Mesothelial cell of epicardium (in vitro differentiated cells): ENCODE data around the gene PAK4. TPM values are rescaled to one million over a fixed set of nuclear protein-coding genes. Genes with fewer than 3 reads are reported as not detected.

ENCODE experiments used
- DNase-seq, 2 experiments: peaks; one replicate each; pipeline ENCODE4 v3.0.0; 2021; ENCODE audit warnings: low spot score in 2 of 2; ENCODE audit not compliant: unreplicated experiment in 2 of 2
- H3K27ac Mint-ChIP-seq: 2 replicates; pipeline ENCODE4 v1.8.0; 2021; ENCODE audit warnings: mixed read lengths
- H3K27me3 Mint-ChIP-seq: 2 replicates; pipeline ENCODE4 v1.8.0; 2021; ENCODE audit warnings: low read depth, mixed read lengths
- H3K36me3 Mint-ChIP-seq: 2 replicates; pipeline ENCODE4 v1.8.0; 2021; ENCODE audit warnings: mixed read lengths
- H3K4me1 Mint-ChIP-seq: 2 replicates; pipeline ENCODE4 v1.8.0; 2021; ENCODE audit warnings: mixed read lengths
- H3K4me3 Mint-ChIP-seq: 2 replicates; pipeline ENCODE4 v1.8.0; 2021; ENCODE audit warnings: mild to moderate bottlenecking, moderate library complexity, mixed read lengths
- H3K9me3 Mint-ChIP-seq: 2 replicates; pipeline ENCODE4 v1.8.0; 2021; ENCODE audit warnings: mixed read lengths
- CTCF ChIP-seq: fragments of 200-600 bp; sonication (generic); IDR thresholded peaks from one replicate; pipeline ENCODE4 v1.5.0; 2021; ENCODE audit warnings: antibody characterized with exemption; ENCODE audit not compliant: unreplicated experiment
- total RNA-seq: library from RNA; stranded (reverse); gene quantifications from 3 replicates; pipeline ENCODE4 v1.2.1, GENCODE V29; 2021

Gene PAK4
- total RNA-seq, 1 donor from 2014 or later, result 102 TPM

GRCh38 chr19:39177110-39177699, 51.6 kb downstream of the PAK4 start:
- Mint-ChIP-seq H3K36me3 (peaks cover 23% of the 10 kb centered on the region), H3K4me1 (peaks cover 2% of the 10 kb centered on the region), H3K9me3 (no peaks in the 10 kb centered on the region), H3K4me3 (no peak overlapping the region), H3K27me3 (no peaks in the 10 kb centered on the region), H3K27ac (no peak overlapping the region)
- no peak for TF ChIP-seq CTCF
- no peak for DNase-seq

- no peaks in the 10 kb centered on the region for H3K27me3 Mint-ChIP-seq
- no peak overlapping the region for H3K4me3 Mint-ChIP-seq
- DNase-seq, result no peak
- H3K4me1 Mint-ChIP-seq, result peaks cover 2% of the 10 kb centered on the region
- H3K9me3 Mint-ChIP-seq, result no peaks in the 10 kb centered on the region
- H3K36me3 Mint-ChIP-seq, result peaks cover 24% of the 10 kb centered on the region
- TF ChIP-seq CTCF, result no peak
- no peak overlapping the region for H3K27ac Mint-ChIP-seq
Measured at GRCh38 chr19:39177736-39178135, 52.1 kb downstream of the PAK4 start.

- H3K4me3 Mint-ChIP-seq, result no peak overlapping the region
- H3K27me3 Mint-ChIP-seq, result no peaks in the 10 kb centered on the region
- peaks cover 29% of the 10 kb centered on the region for H3K36me3 Mint-ChIP-seq
- H3K4me1 Mint-ChIP-seq, result peaks cover 2% of the 10 kb centered on the region
- TF ChIP-seq CTCF, result no peak
- peaks cover 5% of the 10 kb centered on the region for H3K9me3 Mint-ChIP-seq
- DNase-seq, result no peak
- H3K27ac Mint-ChIP-seq, result no peak overlapping the region
Measured at GRCh38 chr19:39178296-39179006, 52.9 kb downstream of the PAK4 start.

DNA sequence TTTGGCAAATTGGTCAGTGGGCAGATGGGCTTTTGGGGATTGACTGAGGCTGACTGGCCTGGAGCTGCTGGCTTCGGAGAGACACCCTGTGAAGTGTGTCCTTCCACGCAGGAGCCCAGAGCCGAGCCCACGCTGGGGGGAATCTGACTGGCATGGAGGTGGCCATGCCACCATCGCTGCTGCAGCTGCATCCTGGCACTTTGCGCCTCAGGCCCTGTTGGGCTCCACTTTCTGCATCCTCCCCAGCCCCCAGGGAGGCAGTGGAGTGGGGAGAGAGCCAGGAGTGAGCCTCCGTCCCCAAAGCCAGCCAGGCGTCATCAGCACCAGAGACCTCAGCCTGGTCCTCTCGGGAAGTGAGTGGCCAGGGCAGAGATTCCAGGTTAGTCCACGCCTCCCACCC, 54.2 kb downstream of the PAK4 start:
- DNase-seq, result no peak
- Mint-ChIP-seq H3K9me3 (peaks cover 6% of the 10 kb centered on the region), H3K27ac (no peak overlapping the region), H3K27me3 (no peaks in the 10 kb centered on the region), H3K4me3 (no peak overlapping the region), H3K36me3 (peaks cover 30% of the 10 kb centered on the region), H3K4me1 (peaks cover 2% of the 10 kb centered on the region)
- TF ChIP-seq CTCF, result no peak

GRCh38 chr19:39180749-39181148, 55.2 kb downstream of the PAK4 start:
- H3K4me1 Mint-ChIP-seq, result peaks cover 1% of the 10 kb centered on the region
- peaks cover 29% of the 10 kb centered on the region for H3K36me3 Mint-ChIP-seq
- H3K4me3 Mint-ChIP-seq, result no peak overlapping the region
- no peak for TF ChIP-seq CTCF
- peaks cover 6% of the 10 kb centered on the region for H3K9me3 Mint-ChIP-seq
- no peaks in the 10 kb centered on the region for H3K27me3 Mint-ChIP-seq
- DNase-seq, result no peak
- no peak overlapping the region for H3K27ac Mint-ChIP-seq
